Measurements from ENCODE around the gene TMPRSS11D. TPM values are rescaled to one million over a fixed set of nuclear protein-coding genes. Genes with fewer than 3 reads are reported as not detected.

Gene TMPRSS11D
- total RNA-seq, 1 experiment from 2014 or later, result not detected

DNA sequence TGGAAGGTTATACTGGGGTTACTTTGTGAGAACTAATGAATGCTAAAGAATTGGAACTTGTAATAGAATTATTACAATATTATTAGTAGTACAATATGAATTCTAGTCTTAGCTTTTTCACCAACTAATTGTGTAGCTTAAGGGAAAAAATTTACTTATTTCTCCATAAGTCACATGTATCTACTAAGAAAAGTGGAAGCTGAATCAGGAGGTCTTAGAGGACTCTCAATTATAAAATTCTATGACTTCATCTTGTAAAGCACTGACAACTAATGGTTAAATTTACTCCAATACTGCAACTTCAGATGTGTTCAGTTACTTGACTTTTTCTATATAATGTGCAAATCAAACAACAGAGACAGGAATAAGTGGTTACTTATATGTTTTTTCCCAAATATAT, 899 bp upstream of the TMPRSS11D start:
- Histone ChIP-seq H4K20me1 (ENCODE audit: control insufficient read depth, insufficient read depth, insufficient read length) (no peaks in the 10 kb centered on the region), H4K91ac (ENCODE audit: insufficient read length, low read depth, low read length) (no peak overlapping the region), H2AK5ac (ENCODE audit: insufficient read length, low read length) (no peak overlapping the region), H3K9me3 (ENCODE audit: control insufficient read depth, low read depth, low read length) (no peaks in the 10 kb centered on the region), H3K27ac (ENCODE audit: insufficient read length, low read depth, low read length) (no peak overlapping the region), H4K8ac (replicated peaks; ENCODE audit: insufficient read length, low read depth, low read length) (no peak overlapping the region), H2BK12ac (ENCODE audit: insufficient read length, low read depth, low read length) (no peak overlapping the region), H3K27me3 (ENCODE audit: insufficient read depth, low read length) (no peaks in the 10 kb centered on the region), H3K4ac (ENCODE audit: low read depth, low read length) (no peak overlapping the region), H2AFZ (ENCODE audit: low read length) (no peak overlapping the region), H3K4me1 (ENCODE audit: insufficient read depth, low read length) (no peaks in the 10 kb centered on the region), H3T11ph (ENCODE audit: low read length) (no peak overlapping the region), H4K5ac (ENCODE audit: insufficient read length, low read depth, low read length) (no peak overlapping the region), H2BK20ac (ENCODE audit: low read depth, low read length, poor library complexity, severe bottlenecking) (no peak overlapping the region), H2BK5ac (ENCODE audit: insufficient read length, low read length) (no peak overlapping the region), H2BK15ac (ENCODE audit: low read depth, low read length) (no peak overlapping the region), H3K18ac (ENCODE audit: insufficient read length, low read depth, low read length) (no peak overlapping the region), H3K4me2 (ENCODE audit: insufficient read depth, insufficient read length, low read length) (no peak overlapping the region), H3K23me2 (ENCODE audit: insufficient read length, low read depth, low read length, poor library complexity, severe bottlenecking) (no peaks in the 10 kb centered on the region), H3K56ac (ENCODE audit: insufficient read length, low read depth, low read length) (no peak overlapping the region), H3K23ac (ENCODE audit: insufficient read length, low read depth, low read length) (no peak overlapping the region), H2BK120ac (ENCODE audit: low read depth, low read length, poor library complexity, severe bottlenecking) (no peak overlapping the region), H3K9ac (ENCODE audit: extremely low read depth, insufficient read length, low read length) (no peak overlapping the region), H3K14ac (ENCODE audit: insufficient read depth, low read length) (no peak overlapping the region), H3K79me2 (ENCODE audit: insufficient read depth, low read length) (no peaks in the 10 kb centered on the region), H3K79me1 (ENCODE audit: insufficient read depth, low read depth, low read length, poor library complexity, severe bottlenecking) (no peaks in the 10 kb centered on the region)
- Mint-ChIP-seq H3K27ac (no peak overlapping the region), H3K4me3 (no peak overlapping the region), H3K9me3 (no peaks in the 10 kb centered on the region; a peak in 1 of 5 replicates), H3K4me1 (peaks cover 0 to 8% of the 10 kb centered on the region in 2 experiments; a peak in 2 of 4 replicates), H3K27me3 (ENCODE audit: low read depth) (no peaks in the 10 kb centered on the region), H3K36me3 (ENCODE audit: insufficient read depth in 1 of 3, low read depth in 3 of 3) (no peaks in the 10 kb centered on the region)
- no peak for DNase-seq
- TF ChIP-seq, protein P1, sequence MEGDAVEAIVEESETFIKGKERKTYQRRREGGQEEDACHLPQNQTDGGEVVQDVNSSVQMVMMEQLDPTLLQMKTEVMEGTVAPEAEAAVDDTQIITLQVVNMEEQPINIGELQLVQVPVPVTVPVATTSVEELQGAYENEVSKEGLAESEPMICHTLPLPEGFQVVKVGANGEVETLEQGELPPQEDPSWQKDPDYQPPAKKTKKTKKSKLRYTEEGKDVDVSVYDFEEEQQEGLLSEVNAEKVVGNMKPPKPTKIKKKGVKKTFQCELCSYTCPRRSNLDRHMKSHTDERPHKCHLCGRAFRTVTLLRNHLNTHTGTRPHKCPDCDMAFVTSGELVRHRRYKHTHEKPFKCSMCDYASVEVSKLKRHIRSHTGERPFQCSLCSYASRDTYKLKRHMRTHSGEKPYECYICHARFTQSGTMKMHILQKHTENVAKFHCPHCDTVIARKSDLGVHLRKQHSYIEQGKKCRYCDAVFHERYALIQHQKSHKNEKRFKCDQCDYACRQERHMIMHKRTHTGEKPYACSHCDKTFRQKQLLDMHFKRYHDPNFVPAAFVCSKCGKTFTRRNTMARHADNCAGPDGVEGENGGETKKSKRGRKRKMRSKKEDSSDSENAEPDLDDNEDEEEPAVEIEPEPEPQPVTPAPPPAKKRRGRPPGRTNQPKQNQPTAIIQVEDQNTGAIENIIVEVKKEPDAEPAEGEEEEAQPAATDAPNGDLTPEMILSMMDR (conservative IDR thresholded peaks at IDR 0.05), result no peak

Measured in H9 (cell line).